Measurements from ENCODE around the gene MEIOSIN.

Gene MEIOSIN

GRCh38 chr19:45800070-45800553, 66.9 kb downstream of the MEIOSIN start:
- Histone ChIP-seq H3K9me3 (ENCODE audit: control insufficient read depth, low read length) (no peaks in the 10 kb centered on the region), H3K4me1 (ENCODE audit: control insufficient read depth, insufficient read depth, low read length) (no peaks in the 10 kb centered on the region), H3K36me3 (ENCODE audit: control insufficient read depth, insufficient read depth, low read length) (no peaks in the 10 kb centered on the region), H3K4me3 (ENCODE audit: insufficient read depth, low read depth, low read length) (no peak overlapping the region), H3K27me3 (ENCODE audit: control insufficient read depth, insufficient read depth, low read length, poor library complexity, severe bottlenecking) (no peaks in the 10 kb centered on the region), H3K27ac (ENCODE audit: insufficient read depth, low read depth, low read length, poor library complexity, severe bottlenecking) (no peak overlapping the region)
- 87 to 88% methylated on average over 8 of the region's 8 CpGs for WGBS, 2 experiments

DNA sequence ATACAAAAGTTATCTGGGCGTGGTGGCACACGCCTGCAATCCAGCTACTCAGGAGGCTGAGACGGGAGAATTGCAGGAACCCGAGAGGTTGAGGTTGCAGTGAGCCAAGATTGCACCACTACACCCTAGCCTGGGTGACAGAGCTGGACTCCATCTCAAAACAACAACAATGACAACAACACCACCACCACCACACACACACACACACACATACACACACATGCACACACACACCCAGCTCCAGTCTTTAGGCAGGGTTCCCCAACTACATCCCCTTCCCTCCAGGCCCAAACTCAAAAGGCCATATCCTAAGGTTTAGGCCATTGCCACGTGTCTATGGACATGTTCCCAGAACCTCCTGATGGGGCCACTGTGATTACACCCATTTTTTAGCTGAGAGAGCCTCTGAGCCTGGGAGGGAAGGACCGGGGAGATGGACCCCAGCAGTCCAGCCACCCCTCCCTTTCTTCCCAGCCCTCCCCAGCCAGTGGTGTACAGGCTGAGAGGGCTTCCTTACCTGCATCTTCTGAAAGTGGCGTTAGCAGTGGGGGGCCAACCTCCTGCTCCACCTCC, 68.5 kb downstream of the MEIOSIN start:
- Histone ChIP-seq H3K9me3 (ENCODE audit: control insufficient read depth, low read length) (no peaks in the 10 kb centered on the region), H3K27me3 (ENCODE audit: control insufficient read depth, insufficient read depth, low read length, poor library complexity, severe bottlenecking) (no peaks in the 10 kb centered on the region), H3K4me3 (ENCODE audit: insufficient read depth, low read depth, low read length) (no peak overlapping the region), H3K4me1 (ENCODE audit: control insufficient read depth, insufficient read depth, low read length) (no peaks in the 10 kb centered on the region), H3K27ac (ENCODE audit: insufficient read depth, low read depth, low read length, poor library complexity, severe bottlenecking) (no peak overlapping the region), H3K36me3 (ENCODE audit: control insufficient read depth, insufficient read depth, low read length) (no peaks in the 10 kb centered on the region)
- 87 to 90% methylated on average over 7 of the region's 7 CpGs for WGBS, 2 experiments

- Histone ChIP-seq H3K36me3 (ENCODE audit: control insufficient read depth, insufficient read depth, low read length) (no peaks in the 10 kb centered on the region), H3K27me3 (ENCODE audit: control insufficient read depth, insufficient read depth, low read length, poor library complexity, severe bottlenecking) (no peaks in the 10 kb centered on the region), H3K27ac (ENCODE audit: insufficient read depth, low read depth, low read length, poor library complexity, severe bottlenecking) (no peak overlapping the region), H3K9me3 (ENCODE audit: control insufficient read depth, low read length) (no peaks in the 10 kb centered on the region), H3K4me3 (ENCODE audit: insufficient read depth, low read depth, low read length) (no peak overlapping the region), H3K4me1 (ENCODE audit: control insufficient read depth, insufficient read depth, low read length) (no peaks in the 10 kb centered on the region)
- 93 to 94% methylated on average over 57 of the region's 57 CpGs for WGBS, 2 experiments
Measured at GRCh38 chr19:45804140-45804958, 71.1 kb downstream of the MEIOSIN start.

DNA sequence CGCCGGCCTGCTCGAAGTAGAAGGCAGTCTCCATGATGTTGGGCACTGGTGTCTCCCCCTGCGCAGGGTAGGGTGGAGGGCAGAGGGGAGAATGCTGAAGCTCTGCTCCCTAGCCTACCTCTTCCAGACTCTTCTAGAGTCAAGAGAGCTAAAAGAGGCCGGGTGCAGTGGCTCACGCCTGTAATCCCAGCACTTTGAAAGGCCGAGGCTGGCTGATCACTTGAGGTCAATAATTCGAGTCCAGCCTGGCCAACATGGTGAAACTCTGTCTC, 71.7 kb downstream of the MEIOSIN start:
- H3K27ac ChIP-seq (ENCODE audit: insufficient read depth, low read depth, low read length, poor library complexity, severe bottlenecking): no peak overlapping the region
- 83 to 94% methylated on average over 8 of the region's 8 CpGs for whole genome bisulfite sequencing, 2 experiments
- no peaks in the 10 kb centered on the region for H3K9me3 ChIP-seq (ENCODE audit: control insufficient read depth, low read length)
- H3K27me3 ChIP-seq (ENCODE audit: control insufficient read depth, insufficient read depth, low read length, poor library complexity, severe bottlenecking): no peaks in the 10 kb centered on the region
- no peak overlapping the region for H3K4me3 ChIP-seq (ENCODE audit: insufficient read depth, low read depth, low read length)
- no peaks in the 10 kb centered on the region for H3K36me3 ChIP-seq (ENCODE audit: control insufficient read depth, insufficient read depth, low read length)
- no peaks in the 10 kb centered on the region for H3K4me1 ChIP-seq (ENCODE audit: control insufficient read depth, insufficient read depth, low read length)

GRCh38 chr19:45805719-45806118, 72.5 kb downstream of the MEIOSIN start:
- Histone ChIP-seq H3K36me3 (ENCODE audit: control insufficient read depth, insufficient read depth, low read length) (no peaks in the 10 kb centered on the region), H3K4me3 (ENCODE audit: insufficient read depth, low read depth, low read length) (no peak overlapping the region), H3K27ac (ENCODE audit: insufficient read depth, low read depth, low read length, poor library complexity, severe bottlenecking) (no peak overlapping the region), H3K4me1 (ENCODE audit: control insufficient read depth, insufficient read depth, low read length) (no peaks in the 10 kb centered on the region), H3K27me3 (ENCODE audit: control insufficient read depth, insufficient read depth, low read length, poor library complexity, severe bottlenecking) (no peaks in the 10 kb centered on the region), H3K9me3 (ENCODE audit: control insufficient read depth, low read length) (no peaks in the 10 kb centered on the region)

DNA sequence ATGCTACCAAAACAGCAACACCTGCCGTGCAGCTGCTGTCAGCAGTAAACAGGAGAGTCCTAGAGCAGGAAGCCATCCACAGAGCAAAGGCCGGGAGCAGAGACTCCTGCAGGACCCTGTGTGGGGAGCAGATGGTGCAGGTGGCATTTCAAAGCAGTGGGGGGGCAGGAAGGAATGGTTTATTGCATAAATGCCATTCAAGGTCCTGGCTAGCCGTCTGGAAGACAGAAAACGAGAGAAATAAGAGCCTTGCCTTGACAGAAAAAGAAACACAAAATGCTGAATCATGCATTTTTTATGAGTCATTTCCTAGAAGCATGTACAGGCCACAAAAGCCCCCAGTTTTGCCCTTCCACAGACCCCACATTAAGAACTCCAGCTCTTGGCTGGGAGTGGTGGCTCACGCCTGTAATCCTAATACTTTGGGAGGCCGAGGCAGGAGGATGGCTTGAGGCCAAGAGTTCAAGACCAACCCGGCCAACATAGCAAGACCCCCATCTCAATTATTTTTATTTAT, 76.5 kb downstream of the MEIOSIN start:
- Histone ChIP-seq H3K36me3 (ENCODE audit: control insufficient read depth, insufficient read depth, low read length) (no peaks in the 10 kb centered on the region), H3K4me1 (ENCODE audit: control insufficient read depth, insufficient read depth, low read length) (no peaks in the 10 kb centered on the region), H3K27ac (ENCODE audit: insufficient read depth, low read depth, low read length, poor library complexity, severe bottlenecking) (no peak overlapping the region), H3K27me3 (ENCODE audit: control insufficient read depth, insufficient read depth, low read length, poor library complexity, severe bottlenecking) (no peaks in the 10 kb centered on the region), H3K9me3 (ENCODE audit: control insufficient read depth, low read length) (no peaks in the 10 kb centered on the region), H3K4me3 (ENCODE audit: insufficient read depth, low read depth, low read length) (no peak overlapping the region)
- WGBS, 2 experiments: 78 to 81% methylated on average over 6 to 7 of the region's 7 CpGs

DNA sequence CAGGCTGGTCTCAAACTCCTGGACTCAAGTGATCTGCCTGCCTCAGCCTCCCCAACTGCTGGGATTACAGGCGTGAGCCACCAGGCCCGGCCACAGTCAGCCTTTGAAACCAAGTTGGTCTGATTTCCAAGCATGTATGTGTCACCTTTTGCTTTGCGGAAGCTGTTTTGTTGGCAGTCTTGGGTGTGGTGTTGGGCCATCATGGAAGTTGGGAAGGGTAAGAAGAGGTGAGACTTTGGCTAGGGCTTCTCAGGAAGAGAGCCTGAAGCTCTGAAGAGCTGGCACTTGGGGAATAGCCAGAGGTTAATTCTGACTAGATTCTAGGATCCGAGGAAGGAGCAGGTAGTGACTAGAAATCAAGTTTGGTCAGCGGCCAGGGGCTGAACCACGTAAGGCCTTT, 79.1 kb downstream of the MEIOSIN start:
- Histone ChIP-seq H3K4me3 (ENCODE audit: insufficient read depth, low read depth, low read length) (no peak overlapping the region), H3K9me3 (ENCODE audit: control insufficient read depth, low read length) (no peaks in the 10 kb centered on the region), H3K36me3 (ENCODE audit: control insufficient read depth, insufficient read depth, low read length) (no peaks in the 10 kb centered on the region), H3K4me1 (ENCODE audit: control insufficient read depth, insufficient read depth, low read length) (peaks cover 14% of the 10 kb centered on the region), H3K27me3 (ENCODE audit: control insufficient read depth, insufficient read depth, low read length, poor library complexity, severe bottlenecking) (peaks cover 4% of the 10 kb centered on the region), H3K27ac (ENCODE audit: insufficient read depth, low read depth, low read length, poor library complexity, severe bottlenecking) (no peak overlapping the region)
- WGBS, 2 experiments: 91 to 92% methylated on average over 6 of the region's 6 CpGs
